HG03135 (cell line): ENCODE results near the gene PANK3.

Experiments used
- ATAC-seq: cut with Tn5 transposase; IDR thresholded peaks from one replicate; pipeline ENCODE4 v1.9.1; 2021; ENCODE audit warnings: mild to moderate bottlenecking, moderate library complexity; ENCODE audit not compliant: unreplicated experiment

PANK3 gene

GRCh38 chr5:168578538-168579487 lies at the start of gene PANK3:
Gene PANK3, minus strand, starts transcription at chr5:168579368. Its CDS starts 85 bp downstream, at chr5:168579283.
- ATAC-seq: peak; percentile 61

- no peak for ATAC-seq
These were observed 45.7 kb upstream of the PANK3 start for GRCh38 chr5:168624850-168625364.

GRCh38 chr5:168620807-168621206 lies 41.6 kb upstream of the PANK3 start:
- ATAC-seq: no peak

DNA sequence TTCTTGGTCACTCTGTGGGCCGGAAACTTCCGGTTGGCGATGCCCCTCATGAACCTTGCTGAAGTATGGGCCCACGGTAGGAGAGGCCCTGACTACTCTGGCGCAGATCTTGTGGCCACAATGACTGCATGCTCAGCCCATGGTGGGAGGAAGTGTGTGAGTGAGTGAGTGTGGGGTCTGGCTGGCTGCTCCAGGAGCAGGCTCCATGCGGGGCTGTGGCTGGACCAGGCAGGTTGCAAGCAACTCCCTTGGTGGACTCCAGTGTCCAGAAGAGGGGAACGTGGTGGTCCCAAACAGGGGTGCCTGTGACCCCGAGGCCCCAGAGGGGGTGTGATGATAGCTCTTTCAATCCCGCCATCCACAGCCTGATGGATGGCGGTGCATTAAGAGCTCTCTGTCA lies 35.5 kb upstream of the PANK3 start:
- ATAC-seq: no peak

DNA sequence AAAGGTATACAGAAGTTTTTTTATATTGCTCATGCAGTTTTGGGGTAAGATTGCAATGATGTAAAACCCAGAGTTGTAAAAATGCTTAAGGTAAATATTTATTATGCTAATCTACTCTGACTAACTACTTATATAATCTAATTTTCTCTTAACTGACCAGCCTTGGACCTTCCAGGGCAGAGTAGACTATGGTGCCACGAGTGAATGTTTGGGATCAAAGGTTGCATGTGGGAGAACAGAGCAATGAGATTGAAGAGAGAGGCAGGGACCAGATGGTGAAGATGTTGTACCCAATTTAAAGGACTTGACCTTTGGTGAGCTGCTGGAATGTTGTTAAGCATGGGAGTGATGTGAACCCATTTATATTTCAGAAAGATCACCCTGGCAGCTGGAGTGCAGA lies 34.8 kb upstream of the PANK3 start:
- no peak for ATAC-seq

DNA sequence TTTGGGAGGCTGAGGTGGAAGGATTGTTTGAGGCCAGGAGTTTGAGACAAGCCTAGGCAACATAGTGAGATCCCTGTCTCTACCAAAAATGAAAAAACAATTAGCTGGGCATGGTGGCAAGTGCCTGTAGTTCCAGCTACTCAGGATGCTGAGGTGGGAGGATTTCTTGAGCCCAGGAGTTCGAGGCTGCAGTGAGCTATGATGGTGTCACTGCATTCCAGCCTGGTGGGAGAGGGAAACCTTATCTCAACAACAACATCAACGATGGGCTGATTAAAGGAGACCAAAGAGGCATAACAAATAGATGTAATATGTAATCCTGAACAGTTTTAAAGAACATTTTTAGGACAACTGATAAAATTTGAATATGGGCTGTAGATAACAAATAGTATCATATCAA lies 34.2 kb upstream of the PANK3 start:
- ATAC-seq: no peak

DNA sequence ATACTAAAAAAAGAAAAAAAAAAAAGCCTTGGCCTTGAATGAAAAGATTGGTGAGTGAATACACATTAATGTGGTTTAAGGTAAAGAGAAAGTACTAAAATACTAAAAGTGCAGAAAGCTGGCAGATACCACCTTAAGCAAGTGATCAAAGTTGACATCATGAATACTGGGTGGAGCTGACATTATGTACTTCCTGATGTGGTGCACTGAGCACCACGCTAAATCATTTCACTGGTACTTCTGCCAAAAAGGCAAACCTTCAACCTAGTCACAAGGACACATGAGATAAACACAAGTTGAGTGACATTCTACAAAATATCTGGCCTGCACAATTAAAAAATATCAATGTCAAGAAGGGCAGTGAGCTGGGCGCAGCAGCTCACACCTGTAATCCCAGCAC lies 33.8 kb upstream of the PANK3 start:
- no peak for ATAC-seq

DNA sequence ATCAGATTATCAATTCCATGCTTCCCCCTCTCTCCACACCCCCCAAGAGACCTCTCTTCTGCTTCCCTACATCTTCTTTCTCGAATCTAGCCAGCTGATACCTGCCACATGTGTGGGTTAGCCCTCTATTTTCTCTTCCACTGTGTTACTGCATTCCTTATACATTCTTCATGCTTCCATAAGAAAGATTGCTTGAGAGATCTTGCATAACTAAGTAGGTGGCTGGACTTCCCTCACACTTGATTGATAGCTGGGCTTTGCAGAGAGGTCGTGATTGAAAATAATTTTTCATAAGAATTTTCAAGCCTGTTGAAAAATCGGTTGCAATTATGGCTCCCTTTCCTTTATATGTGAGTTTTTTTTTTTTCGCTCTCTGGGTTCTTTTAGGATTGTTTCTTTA lies 33.0 kb upstream of the PANK3 start:
- ATAC-seq: no peak

GRCh38 chr5:168611165-168611564 lies 32.0 kb upstream of the PANK3 start:
- ATAC-seq: no peak

- ATAC-seq: no peak
These were observed 30.8 kb upstream of the PANK3 start for GRCh38 chr5:168609806-168610482.

- no peak for ATAC-seq
These were observed 29.7 kb upstream of the PANK3 start for GRCh38 chr5:168608821-168609220.

DNA sequence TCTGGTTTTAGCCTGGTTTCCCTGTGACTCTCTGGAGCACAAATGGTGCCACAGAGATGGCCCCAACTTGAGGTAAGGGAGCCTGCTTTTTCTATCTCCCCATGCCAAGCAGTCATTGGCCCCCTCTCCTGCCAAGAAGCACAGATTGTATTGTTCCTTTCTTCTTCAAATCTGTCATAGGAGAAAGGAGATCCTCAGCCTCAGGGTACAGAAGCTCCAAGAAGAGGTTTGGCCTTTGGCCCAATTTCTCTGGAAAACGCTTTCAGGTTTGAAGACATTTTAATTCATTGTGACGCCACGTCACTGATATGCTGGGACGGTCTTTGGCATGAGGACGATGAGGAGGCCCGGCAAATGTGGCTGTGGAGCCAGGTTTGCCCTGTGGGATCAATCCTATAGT lies 29.2 kb upstream of the PANK3 start:
- no peak for ATAC-seq

DNA sequence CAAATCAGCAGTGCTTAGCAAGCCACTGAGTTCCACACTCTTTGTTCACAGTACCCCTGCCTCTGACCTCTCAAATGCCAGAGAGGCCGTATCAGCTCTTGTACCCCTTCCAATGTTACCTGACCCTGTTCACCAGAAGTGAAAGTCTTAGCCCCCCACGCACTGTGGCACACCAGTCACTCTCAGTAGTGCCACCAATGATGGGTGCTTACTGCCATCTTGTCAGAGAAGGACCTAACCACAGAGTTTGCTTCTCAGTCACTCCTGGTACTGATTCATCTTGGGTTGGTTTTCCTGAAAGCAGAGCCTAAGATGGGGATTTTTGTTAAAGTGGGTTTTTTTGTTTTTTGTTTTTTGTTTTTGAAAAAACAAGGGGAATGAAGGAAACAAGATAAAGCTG lies 28.8 kb upstream of the PANK3 start:
- no peak for ATAC-seq

GRCh38 chr5:168606562-168606961 lies 27.4 kb upstream of the PANK3 start:
- ATAC-seq: no peak

DNA sequence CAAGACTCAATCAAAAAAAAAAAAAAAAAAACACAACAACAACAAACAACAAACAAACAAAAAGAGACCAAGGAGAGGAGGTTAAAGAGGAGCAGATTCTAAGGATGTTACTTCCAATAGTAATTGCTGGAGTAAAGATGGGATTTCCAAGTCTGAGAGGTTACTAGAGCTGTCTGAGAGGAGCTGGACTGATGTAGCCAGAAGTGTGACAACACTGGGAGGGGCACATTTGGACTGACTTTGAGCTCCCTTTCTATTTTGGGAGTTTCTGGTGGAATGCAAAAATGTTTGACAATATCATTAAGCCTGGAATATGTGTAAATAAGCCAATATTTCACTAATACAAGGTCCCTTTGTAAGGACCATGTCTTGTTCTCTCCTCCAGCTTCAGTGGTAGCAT lies 25.3 kb upstream of the PANK3 start:
- ATAC-seq: no peak

- no peak for ATAC-seq
These were observed 24.6 kb upstream of the PANK3 start for GRCh38 chr5:168603746-168604145.

DNA sequence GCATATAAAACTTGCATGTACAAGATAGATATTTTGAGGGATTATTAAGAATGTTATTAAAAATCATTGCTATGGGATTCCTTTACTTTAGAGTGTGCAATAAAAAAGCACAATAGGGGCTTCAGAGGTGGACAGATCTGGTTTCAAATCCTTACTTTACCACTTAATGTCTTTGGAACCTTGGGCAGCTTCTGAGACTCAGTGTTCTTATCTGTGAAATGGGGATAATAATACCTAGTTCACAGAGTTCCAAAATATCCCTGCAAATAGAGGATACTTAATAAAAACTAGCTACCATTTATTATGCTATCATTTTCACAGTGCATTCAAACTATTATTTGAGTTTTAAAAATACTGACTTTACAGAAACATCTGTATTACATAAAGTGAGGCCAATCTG lies 23.3 kb upstream of the PANK3 start:
- ATAC-seq: no peak

- ATAC-seq: no peak
These were observed 22.8 kb upstream of the PANK3 start for GRCh38 chr5:168601972-168602371.

- ATAC-seq: no peak
These were observed 21.2 kb upstream of the PANK3 start for GRCh38 chr5:168600409-168600808.

- no peak for ATAC-seq
These were observed 20.7 kb upstream of the PANK3 start for GRCh38 chr5:168599826-168600225.

DNA sequence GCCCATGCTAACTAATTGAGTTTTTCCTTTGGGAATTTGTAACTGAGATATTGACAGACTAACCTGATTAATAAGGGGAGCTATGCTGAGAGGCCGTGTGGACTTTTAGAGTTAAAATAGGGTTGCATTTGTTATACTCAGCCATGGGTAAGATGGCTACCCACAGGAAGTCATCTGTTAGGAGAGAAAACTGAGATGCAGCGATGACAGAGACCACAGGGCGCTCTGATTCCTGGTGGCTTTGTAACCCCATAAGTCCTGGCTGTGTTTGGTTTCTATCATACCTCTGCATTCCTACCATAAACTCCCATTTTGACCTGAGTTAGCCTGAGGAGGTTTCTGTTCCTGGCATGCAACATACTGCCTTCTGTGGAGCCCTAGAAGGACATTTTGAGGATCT lies 19.5 kb upstream of the PANK3 start:
- ATAC-seq: no peak

GRCh38 chr5:168596927-168597326 lies 17.8 kb upstream of the PANK3 start:
- ATAC-seq: no peak
